Coronary artery (tissue), 2 donors: ENCODE data around the gene EMILIN3.

Experiments
- DNase-seq: peaks from one replicate; pipeline ENCODE4 v3.0.0-alpha.2; 2017; ENCODE audit warnings: low spot score
- H3K27ac ChIP-seq, 2 donors: fragments of 200-600 bp; sonication (generic); one replicate each; pipeline ENCODE4 v1.5.1; 2016 to 2019
- H3K4me3 ChIP-seq: fragments of 200-600 bp; sonication (generic); 2 replicates; pipeline ENCODE4 v1.5.1; 2016; ENCODE audit warnings: mild to moderate bottlenecking, moderate library complexity
- CTCF ChIP-seq: fragments of 200-600 bp; sonication (generic); IDR thresholded peaks from one replicate; pipeline ENCODE4 v1.5.1; 2019; ENCODE audit warnings: antibody characterized with exemption

EMILIN3 gene

GRCh38 chr20:41392295-41392694, 25.7 kb upstream of the EMILIN3 start:
- DNase-seq = no peak
- no peak for TF ChIP-seq CTCF
- no peak overlapping the region for H3K4me3 ChIP-seq
- no peak overlapping the region for H3K27ac ChIP-seq

GRCh38 chr20:41391587-41392001, 25.0 kb upstream of the EMILIN3 start:
- H3K27ac ChIP-seq = no peak overlapping the region
- H3K4me3 ChIP-seq = no peak overlapping the region
- TF ChIP-seq CTCF = no peak
- DNase-seq = no peak

- no peak overlapping the region for H3K4me3 ChIP-seq
- DNase-seq = no peak
- no peak overlapping the region for H3K27ac ChIP-seq
- TF ChIP-seq CTCF = no peak
Measured at GRCh38 chr20:41390889-41391288, 24.3 kb upstream of the EMILIN3 start.

GRCh38 chr20:41387444-41387851, 20.8 kb upstream of the EMILIN3 start:
- Histone ChIP-seq H3K27ac (no peak overlapping the region), H3K4me3 (no peak overlapping the region)
- TF ChIP-seq CTCF = no peak
- DNase-seq = no peak

- Histone ChIP-seq H3K27ac (no peak overlapping the region), H3K4me3 (no peak overlapping the region)
- no peak for DNase-seq
- no peak for TF ChIP-seq CTCF
Measured at GRCh38 chr20:41386502-41387427, 20.1 kb upstream of the EMILIN3 start.

GRCh38 chr20:41382791-41383305, 16.2 kb upstream of the EMILIN3 start:
- TF ChIP-seq CTCF = no peak
- DNase-seq = no peak

More at GRCh38 chr20:41382791-41383305, 16.2 kb upstream of the EMILIN3 start:
- H3K27ac ChIP-seq = no peak overlapping the region
- no peak overlapping the region for H3K4me3 ChIP-seq
